ENCODE results near the gene KRT7.

The KRT7 gene

DNA sequence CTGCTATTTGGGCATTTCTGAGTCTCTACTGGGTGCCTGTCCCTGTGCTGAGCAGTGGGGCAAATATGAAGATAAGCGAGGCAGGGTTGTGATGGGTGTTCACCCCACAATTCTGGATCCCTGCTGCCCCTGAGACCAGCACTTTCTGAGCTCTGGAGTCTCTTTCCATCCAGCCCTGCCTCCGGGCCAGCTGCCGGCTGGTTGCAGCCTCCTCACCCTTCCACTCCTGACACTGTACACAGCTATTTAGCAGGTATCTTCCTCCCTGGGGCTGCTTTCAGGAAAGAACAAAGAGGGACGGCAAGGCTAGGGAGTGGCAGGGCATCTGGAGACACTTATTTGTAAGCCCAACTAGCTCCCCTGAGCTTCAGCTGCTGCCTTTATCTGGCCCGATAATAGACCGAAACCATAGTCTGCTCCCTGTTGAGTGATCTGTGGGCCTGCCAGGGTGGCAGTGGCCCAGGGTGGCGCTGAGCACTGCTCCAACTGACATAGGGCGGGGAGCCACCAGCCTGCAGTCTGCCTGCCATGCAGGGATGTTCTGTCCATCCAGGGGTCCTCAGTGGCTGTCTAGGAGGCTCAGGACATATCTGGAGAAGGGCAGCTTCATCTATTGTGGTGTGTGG is 33.6 kb upstream of the KRT7 start:
- DNase-seq (ENCODE audit: low read depth): no peak

DNA sequence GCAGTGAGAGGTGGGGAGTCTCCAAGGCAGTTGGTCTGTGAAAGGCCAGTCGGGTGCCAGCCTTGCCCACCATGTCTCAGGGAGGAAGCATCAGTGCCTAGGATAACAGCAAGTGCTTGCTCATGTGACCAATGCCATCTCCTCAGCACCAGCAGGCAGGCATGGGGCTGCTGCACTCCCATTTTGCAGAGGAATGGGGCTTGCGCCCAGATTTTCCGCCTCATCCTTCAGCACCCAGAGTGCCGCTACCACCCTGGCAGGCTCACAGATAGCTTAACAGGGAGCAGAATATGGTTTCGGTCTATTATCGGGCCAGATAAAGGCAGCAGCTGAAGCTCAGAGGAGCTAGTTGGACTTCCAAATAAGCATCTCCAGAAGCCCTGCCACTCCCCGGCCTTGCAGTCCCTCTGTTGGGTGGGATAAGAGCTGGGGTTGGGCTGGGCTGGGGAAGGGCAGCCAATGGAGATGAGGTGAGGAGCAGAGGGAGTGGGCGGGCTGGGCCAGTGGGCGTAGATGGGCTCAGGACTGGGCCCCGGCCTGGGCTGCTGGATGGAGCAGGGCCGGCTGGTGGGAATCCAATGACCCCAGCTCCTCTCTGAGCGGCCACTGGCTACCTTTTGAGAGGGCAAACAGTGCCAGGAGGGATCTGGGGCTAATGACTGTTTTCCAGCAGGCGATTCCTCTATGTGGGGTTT is 32.8 kb upstream of the KRT7 start:
- no peak for DNase-seq (ENCODE audit: low read depth)

DNA sequence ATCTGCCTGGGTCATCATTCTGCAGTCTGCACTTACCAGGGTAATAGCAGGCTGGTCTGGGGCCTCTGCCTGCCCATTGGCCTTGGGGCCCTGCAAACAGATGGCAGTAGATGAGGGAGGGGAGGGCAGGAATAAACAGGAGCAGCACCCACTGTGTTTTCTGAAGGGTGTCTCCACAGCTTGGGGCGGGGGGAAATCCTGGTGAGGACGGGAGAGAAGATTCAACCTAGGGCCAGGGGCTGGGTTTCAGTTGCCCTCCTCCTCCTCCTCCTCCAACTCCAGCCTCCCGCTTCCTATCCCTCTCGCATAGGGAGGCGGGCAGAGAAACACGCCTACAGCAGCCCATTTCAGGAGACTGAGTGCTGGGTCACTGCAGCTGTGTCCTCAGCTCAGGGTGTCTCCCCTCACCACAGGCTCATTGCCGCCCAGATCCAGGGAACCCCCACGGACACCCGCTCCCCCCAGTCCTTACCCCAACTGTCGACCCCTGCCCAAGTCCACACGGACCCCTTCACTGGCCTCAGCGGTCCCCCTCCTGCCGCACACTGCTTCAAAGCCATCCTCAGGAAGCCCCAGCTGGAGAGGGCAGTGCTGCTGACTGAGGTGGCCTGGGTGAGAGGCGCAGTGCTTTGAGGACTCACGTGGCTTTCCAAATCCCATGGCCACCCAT is 32.1 kb upstream of the KRT7 start:
- no peak for DNase-seq (ENCODE audit: low read depth)

DNA sequence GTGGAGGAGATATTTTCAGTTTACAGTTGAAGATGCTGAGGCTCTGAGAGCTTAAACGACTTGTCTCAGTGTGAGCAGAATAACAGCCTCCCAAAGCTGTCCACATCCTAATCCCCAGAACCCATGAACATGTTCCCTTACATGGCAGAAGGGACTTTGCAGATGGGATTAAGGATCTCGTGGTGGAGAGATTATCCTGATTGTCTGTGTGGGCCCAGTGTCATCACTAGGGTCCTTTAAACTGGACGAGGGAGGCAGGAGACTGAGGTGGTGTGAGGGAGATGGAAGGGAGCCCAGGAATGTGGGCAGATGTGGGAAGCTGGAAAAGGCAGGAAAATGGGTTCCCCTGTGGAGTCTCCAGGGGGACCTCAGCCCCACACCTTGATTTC is 31.6 kb upstream of the KRT7 start:
- DNase-seq (ENCODE audit: low read depth): no peak

DNA sequence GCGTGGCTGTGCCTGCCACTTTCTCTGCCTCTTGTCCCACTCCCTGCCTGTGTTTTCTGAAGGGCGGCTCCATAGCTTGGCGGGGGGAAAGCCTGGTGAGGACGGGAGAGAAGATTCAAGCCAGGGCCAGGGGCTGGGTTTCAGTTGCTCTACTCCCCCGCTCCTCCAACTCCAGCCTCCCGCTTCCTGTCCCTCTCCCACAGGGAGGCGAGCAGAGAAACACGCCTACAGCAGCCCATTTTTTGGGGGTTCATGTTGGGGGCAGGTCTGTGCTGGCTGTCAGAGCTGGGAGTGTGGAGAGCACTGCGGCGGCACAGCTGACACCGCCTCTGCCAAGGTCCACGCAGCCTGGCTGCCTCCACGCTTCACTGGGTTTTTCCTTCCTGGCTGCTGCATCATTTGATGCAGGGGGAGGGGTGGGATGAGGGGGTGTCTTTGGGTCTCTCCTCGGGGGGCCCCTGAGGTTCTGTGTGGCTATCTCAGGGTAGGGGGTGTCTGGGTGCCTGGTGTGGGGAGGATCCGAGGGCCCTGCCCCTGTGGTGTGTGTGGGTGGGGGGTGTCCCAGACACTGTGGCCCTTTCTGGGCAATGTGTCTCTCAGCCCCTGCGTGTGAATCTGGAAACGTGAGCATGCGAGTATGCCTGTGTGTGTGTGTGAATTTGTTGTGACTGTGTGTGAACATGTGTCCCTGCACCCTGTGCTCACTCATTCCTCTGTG is 30.5 kb upstream of the KRT7 start:
- DNase-seq (ENCODE audit: low read depth): no peak

DNA sequence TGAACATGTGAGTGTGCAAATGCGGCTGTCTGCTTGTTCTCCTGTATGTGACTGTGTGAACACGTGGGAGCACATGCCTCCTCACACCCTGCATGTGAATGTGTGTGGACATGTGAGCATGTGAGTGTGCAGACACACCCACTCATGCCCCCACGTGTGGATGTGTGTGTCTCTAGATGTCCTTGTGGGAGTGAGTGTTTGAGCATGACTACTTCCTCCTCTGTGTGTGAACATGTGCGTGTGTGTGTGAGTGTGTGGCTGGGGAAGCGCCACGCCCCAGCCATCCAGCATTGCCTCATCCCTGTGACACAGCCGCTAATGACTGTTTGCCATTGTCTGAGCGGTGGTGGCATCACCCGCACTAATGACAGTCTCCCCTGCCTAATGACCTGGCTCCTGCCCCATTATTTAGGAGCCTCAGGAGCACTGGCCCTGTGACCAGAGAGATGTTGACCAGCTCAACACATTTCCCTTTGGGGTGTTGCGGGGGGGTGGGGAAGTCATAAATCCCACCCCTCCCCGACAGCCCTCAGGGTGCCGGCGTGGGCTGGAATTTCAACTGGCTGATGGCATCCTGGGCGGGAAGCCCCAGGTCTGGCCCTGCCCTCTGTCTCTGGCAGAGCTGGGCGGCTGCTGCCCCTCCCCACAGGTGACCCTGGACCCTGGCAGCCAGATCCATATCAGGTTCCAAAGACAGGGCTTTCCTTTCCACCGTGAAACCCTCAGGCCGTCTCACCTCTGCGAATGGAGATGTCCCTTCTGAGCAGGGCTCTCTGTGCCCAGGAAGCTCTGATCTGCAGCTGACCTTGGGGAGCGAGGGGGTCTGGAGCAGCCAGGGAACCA is 29.7 kb upstream of the KRT7 start:
- DNase-seq (ENCODE audit: low read depth): no peak

DNA sequence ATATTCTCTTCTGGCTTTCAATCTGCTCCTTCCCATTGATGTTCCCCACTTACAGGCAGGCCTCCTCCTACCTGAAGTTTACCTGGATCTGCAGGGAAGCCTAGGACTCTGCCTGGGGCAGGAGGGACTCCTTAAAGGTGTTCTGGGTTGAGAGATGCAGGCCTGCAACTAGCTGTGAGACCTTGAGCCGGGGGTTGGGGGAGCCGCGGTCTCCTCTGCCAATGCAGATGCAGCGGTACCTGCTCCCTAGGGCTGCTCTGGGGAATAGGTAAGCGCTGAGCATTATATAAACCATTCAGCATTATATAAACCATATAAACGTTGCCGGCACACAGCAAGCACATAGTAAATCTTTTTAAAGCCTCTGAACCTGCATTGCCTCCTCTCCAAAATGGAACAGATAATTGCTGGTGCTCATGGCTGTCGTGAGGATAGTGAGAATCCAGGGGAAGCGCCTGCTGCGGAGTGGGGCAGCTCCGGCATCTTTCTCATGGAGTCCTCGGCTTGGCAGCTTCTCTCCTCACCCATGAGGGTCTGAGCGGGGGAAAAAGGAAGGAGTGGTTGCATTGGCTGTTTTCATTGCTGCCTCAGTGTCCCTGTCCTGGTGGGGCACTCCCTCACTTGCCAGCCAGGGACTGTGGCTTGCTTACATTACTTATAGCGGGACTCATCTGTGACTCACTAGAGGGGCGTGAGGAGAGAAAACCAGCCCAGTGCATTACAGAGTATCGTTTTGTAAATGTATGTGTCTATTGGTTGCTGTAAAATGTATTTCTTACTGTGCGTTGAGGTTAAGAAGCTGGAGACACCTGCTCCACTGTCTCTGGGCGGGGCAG is 28.7 kb upstream of the KRT7 start:
- no peak for DNase-seq (ENCODE audit: low read depth)

DNA sequence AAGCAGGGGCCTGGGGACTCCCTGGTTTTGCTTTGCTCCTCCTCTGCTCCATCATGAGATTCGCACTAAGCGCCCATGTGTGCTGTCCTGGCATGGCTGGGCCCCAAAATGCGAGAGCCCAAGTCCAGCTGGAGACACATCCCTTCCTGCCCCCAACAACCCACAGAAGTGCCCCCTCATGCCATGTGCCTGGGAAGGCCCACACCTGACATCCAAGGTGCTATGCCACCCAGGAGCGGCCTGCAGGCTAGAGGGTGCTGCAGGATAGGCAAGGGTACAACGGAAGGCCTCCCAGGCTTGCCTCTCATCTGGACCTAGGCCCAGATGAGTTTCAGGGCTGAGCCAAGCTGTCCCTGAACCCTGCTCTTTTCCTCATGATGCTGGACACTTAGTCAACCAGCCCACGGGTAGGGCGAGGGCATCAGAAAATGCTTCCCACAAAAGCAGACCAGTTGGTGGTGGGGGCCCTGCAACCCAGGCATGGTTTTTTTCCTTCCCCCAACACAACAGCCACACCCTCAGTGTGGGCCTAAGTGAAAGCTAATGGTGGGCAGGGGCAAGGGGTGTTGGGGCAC is 28.0 kb upstream of the KRT7 start:
- DNase-seq (ENCODE audit: low read depth): no peak

DNA sequence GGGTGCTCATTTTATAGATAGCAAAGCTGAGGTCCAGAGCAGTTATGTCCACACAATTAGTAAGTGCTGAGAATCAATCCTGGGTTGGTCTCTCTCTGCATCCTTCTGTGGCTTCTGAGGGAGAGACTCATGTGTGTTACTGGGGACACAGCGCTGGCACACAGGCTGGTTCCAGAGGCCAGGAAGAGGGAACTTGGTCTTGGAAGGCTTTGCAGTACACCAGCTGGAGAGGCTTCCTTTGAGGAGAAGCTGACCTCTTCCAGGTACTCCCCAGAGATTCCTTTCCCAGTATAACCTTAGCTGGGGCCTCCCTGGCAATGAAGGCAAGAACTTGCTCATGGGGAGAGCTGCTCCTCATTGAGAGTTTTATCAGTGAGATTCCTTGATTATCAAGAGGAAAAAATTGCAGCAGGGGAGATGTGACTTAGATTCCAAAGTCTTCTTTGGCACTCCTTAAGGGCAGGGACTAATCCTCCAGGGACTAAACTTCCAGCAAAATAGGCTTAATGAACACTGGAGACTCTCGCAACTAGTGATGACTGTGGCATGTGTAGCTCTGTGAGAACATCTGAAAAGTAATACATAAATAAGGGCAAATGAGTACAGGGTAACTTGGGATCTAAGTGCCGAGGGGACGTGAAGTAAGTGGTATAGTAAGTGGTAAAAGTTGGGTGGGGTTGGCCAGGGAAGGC is 27.3 kb upstream of the KRT7 start:
- no peak for DNase-seq (ENCODE audit: low read depth)

DNA sequence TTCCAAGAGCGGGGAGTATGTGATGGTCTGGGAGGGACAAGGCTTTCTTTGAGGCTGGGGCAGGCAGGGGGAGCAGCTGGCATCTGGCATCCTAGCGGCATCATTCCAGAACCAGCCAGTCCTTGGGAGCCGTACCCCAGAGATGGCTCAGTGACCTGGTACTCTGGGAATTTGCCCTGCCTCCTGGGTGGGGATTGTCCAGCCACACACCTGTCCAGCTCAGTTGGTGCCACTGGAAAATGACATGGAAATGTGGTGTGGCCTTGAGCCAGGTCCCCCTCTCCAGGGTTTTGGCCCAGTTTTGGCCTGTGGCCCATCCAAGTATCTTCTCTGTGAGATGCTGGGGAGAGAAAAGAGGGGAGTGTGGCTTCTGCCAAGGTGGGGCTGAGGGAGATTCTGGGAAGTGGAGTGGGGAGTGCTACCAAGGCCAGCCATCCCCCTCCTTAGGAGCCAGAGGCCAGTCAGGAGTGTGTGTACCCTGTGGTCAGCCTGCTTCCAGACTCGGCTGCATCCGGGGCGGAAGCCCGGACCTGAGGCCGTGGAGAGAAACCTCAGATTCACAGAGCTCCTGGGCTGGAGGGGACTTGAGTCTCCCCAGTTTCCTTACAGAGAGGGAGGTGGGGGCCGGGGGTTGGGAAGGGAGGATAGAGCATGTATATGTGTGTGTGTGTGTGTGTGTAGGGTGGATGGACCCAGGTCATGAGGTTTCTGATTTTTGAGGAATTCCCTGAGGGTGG is 26.6 kb upstream of the KRT7 start:
- DNase-seq (ENCODE audit: low read depth): no peak

DNA sequence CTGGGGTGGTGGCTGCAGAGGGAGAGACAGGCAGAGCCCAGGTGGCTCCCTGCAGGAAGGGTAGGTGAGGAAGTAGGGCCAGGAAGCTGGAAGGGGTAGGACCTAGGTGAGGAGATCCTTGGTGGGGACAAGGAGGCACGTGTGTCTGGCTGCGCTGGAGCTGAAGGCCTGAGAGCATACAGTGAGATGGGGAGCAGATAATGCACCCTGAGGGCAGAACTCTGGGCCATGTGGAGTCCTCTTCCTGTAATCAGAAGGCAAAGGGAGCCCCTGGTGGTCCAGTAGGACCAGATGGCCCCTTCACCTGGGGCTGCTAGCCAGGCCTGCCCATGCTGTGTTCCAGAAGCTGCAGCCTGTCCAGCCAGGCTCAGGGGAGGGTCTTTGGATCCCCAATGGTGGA is 25.9 kb upstream of the KRT7 start:
- DNase-seq (ENCODE audit: low read depth): no peak

DNA sequence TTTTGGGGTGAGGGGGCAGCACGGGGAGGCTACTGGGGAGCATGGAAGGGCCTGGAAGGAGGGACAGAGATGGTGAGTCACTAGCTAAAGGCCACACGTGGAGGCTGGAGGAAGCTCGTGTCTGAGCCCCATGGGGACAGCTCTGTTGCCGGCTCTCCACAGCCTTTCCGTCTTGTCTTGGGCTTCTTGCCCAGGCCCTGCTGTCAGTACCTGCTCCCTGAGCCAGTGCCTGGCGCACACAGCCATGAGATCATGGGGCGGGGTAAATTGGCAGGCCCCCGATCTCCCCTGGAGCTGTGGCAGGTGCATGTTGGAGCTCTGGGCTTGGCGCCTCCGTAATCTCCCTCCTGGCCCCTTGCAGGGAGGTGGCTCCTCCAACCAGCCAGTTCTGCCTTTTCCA is 25.1 kb upstream of the KRT7 start:
- DNase-seq (ENCODE audit: low read depth): no peak

DNA sequence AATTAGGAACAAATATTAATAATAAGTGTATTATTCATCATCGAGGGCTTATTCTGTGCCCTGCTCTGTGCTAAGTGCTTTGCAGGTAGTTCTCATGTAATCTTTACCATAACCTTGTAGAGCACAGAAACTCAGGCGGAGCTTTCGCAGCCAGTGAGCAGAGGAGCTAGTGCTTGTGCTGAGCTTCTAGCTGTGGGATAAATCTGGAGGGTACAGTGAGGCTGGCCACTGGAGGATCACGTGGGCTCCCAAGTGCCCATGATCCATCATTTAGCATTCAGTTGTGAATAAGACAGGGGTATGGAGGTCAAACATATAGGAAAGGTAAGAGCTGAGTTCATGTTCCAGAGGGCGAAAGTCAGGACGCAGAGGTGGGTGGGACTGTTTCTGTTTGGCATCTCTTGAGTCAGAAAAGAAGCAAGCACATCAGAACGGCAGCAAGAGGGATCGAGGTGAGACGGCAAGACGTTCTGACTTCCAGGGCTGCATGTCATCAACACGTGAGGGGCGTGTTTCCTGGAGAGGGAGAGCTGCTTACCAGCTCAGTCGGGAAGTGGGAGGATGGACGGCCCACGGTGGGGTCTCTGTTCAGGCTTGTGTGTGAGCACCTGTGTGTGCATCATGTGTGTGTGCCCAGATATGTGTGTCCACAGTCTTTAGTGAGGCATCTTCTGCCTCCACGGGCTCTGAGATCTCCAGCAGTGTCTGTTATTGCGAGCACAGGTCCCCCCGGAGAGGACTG is 24.4 kb upstream of the KRT7 start:
- no peak for DNase-seq (ENCODE audit: low read depth)

DNA sequence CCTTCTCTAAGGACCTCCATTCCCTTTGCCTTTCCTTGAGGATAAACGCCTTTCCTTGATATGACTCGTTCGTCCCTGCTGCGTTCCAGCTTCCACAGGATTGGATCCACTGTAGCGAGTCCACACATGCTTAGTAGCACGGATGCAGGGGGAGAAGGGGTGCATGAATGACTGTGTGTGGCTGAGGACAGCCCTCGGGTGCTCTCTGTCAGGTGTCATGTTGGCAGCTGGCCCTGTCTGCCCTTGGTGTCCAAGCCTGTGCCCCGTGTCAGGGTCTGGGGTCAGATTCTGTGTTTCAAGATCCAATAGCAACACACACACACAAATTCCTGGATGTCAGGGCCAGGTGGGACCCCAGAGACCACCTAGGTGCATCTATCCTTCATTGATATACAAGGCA is 23.7 kb upstream of the KRT7 start:
- DNase-seq (ENCODE audit: low read depth): no peak

DNA sequence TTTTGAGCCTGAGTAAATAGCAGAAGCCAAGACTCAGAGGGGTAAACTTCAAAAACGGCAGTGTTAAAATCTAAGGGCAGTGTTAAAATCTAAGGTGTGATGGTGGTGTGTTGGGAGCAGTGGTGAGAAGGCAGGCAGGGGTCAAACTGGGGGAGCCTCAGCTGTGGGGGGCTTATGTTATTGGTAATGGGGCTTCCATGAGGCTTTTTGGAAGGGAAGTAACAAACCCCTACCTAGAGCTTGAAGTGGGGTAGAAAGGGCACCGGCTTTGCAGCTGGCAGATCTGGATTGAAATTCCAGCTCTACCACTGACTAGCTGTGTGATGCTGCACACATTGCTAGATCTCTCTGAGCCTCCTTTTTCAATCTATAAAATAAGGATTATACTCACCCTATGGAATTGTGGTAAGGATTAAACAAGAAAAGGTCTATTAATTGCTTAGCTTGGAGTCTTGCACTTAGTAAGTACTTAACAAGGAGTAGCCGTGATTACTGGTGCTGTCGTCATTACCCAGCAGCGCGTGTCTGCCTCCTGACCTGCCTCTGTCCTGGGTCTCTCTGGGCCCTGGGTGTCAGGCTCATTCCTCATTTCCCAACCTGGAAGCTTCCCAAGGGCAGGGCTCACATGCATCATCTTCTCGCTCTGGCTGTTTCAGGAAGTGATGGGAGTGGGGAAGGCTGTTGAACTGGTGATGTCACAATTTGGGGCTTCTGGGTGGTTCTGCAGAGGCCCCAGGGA is 22.7 kb upstream of the KRT7 start:
- DNase-seq (ENCODE audit: low read depth): no peak

DNA sequence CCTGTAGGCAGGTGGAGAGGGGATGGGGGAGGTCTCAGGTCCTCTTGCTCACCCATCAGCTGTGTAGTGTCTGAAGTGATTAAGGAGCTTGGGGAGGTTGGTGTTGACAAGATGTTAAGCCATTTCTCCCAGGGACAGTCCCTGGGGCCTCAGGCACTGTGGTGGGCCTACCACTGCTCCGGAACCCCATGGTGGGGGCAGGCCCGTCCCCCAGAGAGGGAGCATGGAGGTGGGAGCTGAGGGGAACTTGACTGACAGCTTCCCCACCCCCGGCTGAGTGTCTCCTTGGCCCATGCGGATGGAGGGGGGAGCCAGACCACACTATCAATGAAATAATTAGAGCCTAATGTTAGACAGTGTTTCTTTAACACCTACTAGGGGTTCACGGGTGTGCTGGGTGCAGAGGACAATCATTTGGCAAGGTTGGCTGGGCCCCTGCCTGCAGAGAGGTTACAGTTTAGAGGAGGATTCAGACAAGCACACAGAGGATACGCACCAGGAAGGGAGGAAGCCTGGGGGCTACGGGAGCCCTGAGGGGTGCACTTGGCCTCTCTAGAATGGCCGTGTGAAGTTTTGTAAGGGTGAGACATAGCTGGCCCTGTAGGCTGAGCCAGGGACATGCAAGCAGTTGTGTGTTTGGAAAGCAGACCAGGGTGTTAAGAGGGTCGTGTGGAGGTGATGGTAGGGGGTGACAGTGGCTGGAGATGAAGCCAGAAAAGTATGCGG is 22.0 kb upstream of the KRT7 start:
- no peak for DNase-seq (ENCODE audit: low read depth)
